Neutrophil (primary cell): Measurements from ENCODE around the gene B4GALNT3.

Source experiments
- H3K27ac ChIP-seq: fragments of 200-600 bp; sonication (generic); 2 replicates; pipeline ENCODE4 v1.5.1; 2016; ENCODE audit warnings: mild to moderate bottlenecking, moderate library complexity
- H3K27me3 ChIP-seq: fragments of 200-600 bp; sonication (generic); 2 replicates; pipeline ENCODE4 v1.6.0; 2016; ENCODE audit warnings: mild to moderate bottlenecking
- H3K36me3 ChIP-seq: fragments of 200-600 bp; sonication (generic); 2 replicates; pipeline ENCODE4 v1.5.1; 2017
- H3K4me1 ChIP-seq, 2 experiments: fragments of 200-600 bp in 1 of 2; sonication (generic) in 1 of 2; 1 replicate in 1 of 2; 2 replicates in 1 of 2; pipeline versions ENCODE4 v1.5.1 to v1.6.1; 2013 to 2016; ENCODE audit warnings: low read depth in 1 of 2, low read length in 1 of 2, mild to moderate bottlenecking in 1 of 2, moderate library complexity in 1 of 2; ENCODE audit not compliant: control insufficient read depth in 1 of 2, insufficient read depth in 1 of 2
- H3K4me3 ChIP-seq, 2 experiments: fragments of 200-600 bp in 1 of 2; sonication (generic) in 1 of 2; 1 replicate in 1 of 2; 2 replicates in 1 of 2; pipeline ENCODE4 v1.5.1; 2013 to 2016; ENCODE audit warnings: low read depth in 1 of 2, low read length in 1 of 2, mild to moderate bottlenecking in 1 of 2, moderate library complexity in 1 of 2
- H3K9me3 ChIP-seq: fragments of 200-600 bp; sonication (generic); 2 replicates; pipeline ENCODE4 v1.5.1; 2016
- CTCF ChIP-seq: fragments of 200-600 bp; sonication (generic); IDR thresholded peaks from 2 replicates; pipeline ENCODE4 v1.5.1; 2016; ENCODE audit warnings: antibody characterized with exemption

The B4GALNT3 gene

GRCh38 chr12:447141-447540, 12.6 kb upstream of the B4GALNT3 start:
- H3K4me1 ChIP-seq, result no peaks in the 10 kb centered on the region
- H3K27me3 ChIP-seq, result peaks cover 36% of the 10 kb centered on the region

GRCh38 chr12:449203-449602, 10.5 kb upstream of the B4GALNT3 start:
- Histone ChIP-seq H3K9me3 (no peaks in the 10 kb centered on the region), H3K27me3 (peaks cover 37% of the 10 kb centered on the region), H3K4me1 (peaks cover 0 to 7% of the 10 kb centered on the region in 2 experiments), H3K27ac (no peak overlapping the region), H3K4me3 (no peak overlapping the region), H3K36me3 (no peaks in the 10 kb centered on the region)
- no peak for TF ChIP-seq CTCF

More at GRCh38 chr12:447141-447540, 12.6 kb upstream of the B4GALNT3 start:
- no peak for TF ChIP-seq CTCF
- Histone ChIP-seq H3K36me3 (no peaks in the 10 kb centered on the region), H3K27ac (no peak overlapping the region), H3K9me3 (no peaks in the 10 kb centered on the region), H3K4me3 (no peak overlapping the region)

- Histone ChIP-seq H3K27ac (no peak overlapping the region), H3K27me3 (peaks cover 43% of the 10 kb centered on the region), H3K9me3 (no peaks in the 10 kb centered on the region), H3K36me3 (no peaks in the 10 kb centered on the region), H3K4me3 (no peak overlapping the region), H3K4me1 (peaks cover 0 to 7% of the 10 kb centered on the region in 2 experiments)
- TF ChIP-seq CTCF, result no peak
These were observed 9.3 kb upstream of the B4GALNT3 start for GRCh38 chr12:450438-450837.

GRCh38 chr12:452667-453210, 7.0 kb upstream of the B4GALNT3 start:
- H3K4me3 ChIP-seq, result no peak overlapping the region
- H3K9me3 ChIP-seq, result no peaks in the 10 kb centered on the region
- H3K27ac ChIP-seq, result no peak overlapping the region
- peak; percentile 67 for TF ChIP-seq CTCF
- H3K4me1 ChIP-seq, result peaks cover 0 to 7% of the 10 kb centered on the region in 2 experiments
- peaks cover 66% of the 10 kb centered on the region for H3K27me3 ChIP-seq
- H3K36me3 ChIP-seq, result no peaks in the 10 kb centered on the region

- Histone ChIP-seq H3K27me3 (peaks cover 74% of the 10 kb centered on the region), H3K9me3 (no peaks in the 10 kb centered on the region), H3K36me3 (no peaks in the 10 kb centered on the region), H3K4me3 (no peak overlapping the region), H3K4me1 (peaks cover 4 to 13% of the 10 kb centered on the region in 2 experiments), H3K27ac (peak overlapping the region; percentile 29)
- TF ChIP-seq CTCF, result no peak
These were observed 4.9 kb upstream of the B4GALNT3 start for GRCh38 chr12:454833-455232.

GRCh38 chr12:455821-456220, 3.9 kb upstream of the B4GALNT3 start:
- peaks cover 74% of the 10 kb centered on the region for H3K27me3 ChIP-seq
- no peaks in the 10 kb centered on the region for H3K9me3 ChIP-seq
- H3K36me3 ChIP-seq, result no peaks in the 10 kb centered on the region
- TF ChIP-seq CTCF, result no peak
- H3K4me3 ChIP-seq, result no peak overlapping the region
- H3K4me1 ChIP-seq, result peaks cover 4 to 22% of the 10 kb centered on the region in 2 experiments
- H3K27ac ChIP-seq, result no peak overlapping the region
